CD14-positive monocyte (primary cell): ENCODE results near the gene NDST1. TPM values are rescaled to one million over a fixed set of nuclear protein-coding genes. Genes with fewer than 3 reads are reported as not detected.

ENCODE experiments used
- DNase-seq, 3 donors: peaks; one replicate each; pipeline ENCODE4 v3.0.0-alpha.2; 2011 to 2022
- H2AFZ ChIP-seq: 2 replicates; pipeline ENCODE4 v1.6.0; 2012; ENCODE audit warnings: mild to moderate bottlenecking, low read depth, low read length, inconsistent platforms; ENCODE audit not compliant: insufficient read depth, poor library complexity, severe bottlenecking
- H3K27ac ChIP-seq, 2 donors: 1 replicate in 1 of 2; 2 replicates in 1 of 2; pipeline ENCODE4 v1.5.1; 2012 to 2013; ENCODE audit warnings: low read length in 2 of 2, control low read depth in 1 of 2, inconsistent platforms in 1 of 2, low read depth in 1 of 2, mild to moderate bottlenecking in 1 of 2
- H3K27me3 ChIP-seq, 2 donors: one replicate each; pipeline versions ENCODE4 v1.6.0 to v1.6.1; 2011 to 2013; ENCODE audit warnings: low read length in 2 of 2; ENCODE audit not compliant: control insufficient read depth in 2 of 2, insufficient read depth in 2 of 2
- H3K36me3 ChIP-seq, 2 donors: replicated peaks in 1 of 2; 1 replicate in 1 of 2; 2 replicates in 1 of 2; pipeline versions ENCODE4 v1.5.1 to v1.6.1; 2012 to 2013; ENCODE audit warnings: low read length in 2 of 2, control low read depth in 1 of 2, inconsistent platforms in 1 of 2, mild to moderate bottlenecking in 1 of 2; ENCODE audit not compliant: insufficient read depth in 2 of 2, control insufficient read depth in 1 of 2
- H3K4me1 ChIP-seq, 2 donors: 1 replicate in 1 of 2; 2 replicates in 1 of 2; pipeline versions ENCODE4 v1.5.1 to v1.6.1; 2012 to 2013; ENCODE audit warnings: low read length in 2 of 2, control low read depth in 1 of 2, inconsistent platforms in 1 of 2, mild to moderate bottlenecking in 1 of 2, moderate library complexity in 1 of 2; ENCODE audit not compliant: insufficient read depth in 2 of 2, control insufficient read depth in 1 of 2
- H3K4me2 ChIP-seq: replicated peaks from 2 replicates; pipeline ENCODE3; 2012; ENCODE audit warnings: low read length, moderate library complexity, mild to moderate bottlenecking; ENCODE audit not compliant: poor library complexity, severe bottlenecking; ENCODE audit errors: extremely low read depth
- H3K4me3 ChIP-seq, 3 experiments: fragments of 200-600 bp in 1 of 3; sonication (generic) in 1 of 3; replicated peaks in 1 of 3; 1 replicate in 2 of 3; 2 replicates in 1 of 3; pipeline ENCODE4 v1.5.1; 2011 to 2013; ENCODE audit warnings: low read length in 3 of 3, mild to moderate bottlenecking in 3 of 3, control low read depth in 2 of 3, low read depth in 2 of 3, inconsistent platforms in 1 of 3, moderate library complexity in 1 of 3
- H3K79me2 ChIP-seq: 2 replicates; pipeline ENCODE4 v1.6.0; 2012; ENCODE audit warnings: mild to moderate bottlenecking, control low read depth, inconsistent platforms, low read length, moderate library complexity; ENCODE audit not compliant: insufficient read depth
- H3K9ac ChIP-seq: 2 replicates; pipeline ENCODE4 v1.6.0; 2017; ENCODE audit warnings: low read length, mild to moderate bottlenecking; ENCODE audit not compliant: insufficient read depth, poor library complexity, severe bottlenecking
- H3K9me3 ChIP-seq, 2 donors: replicated peaks in 1 of 2; 1 replicate in 1 of 2; 2 replicates in 1 of 2; pipeline versions ENCODE4 v1.5.1 to v1.6.1; 2012 to 2013; ENCODE audit warnings: low read length in 2 of 2, control low read depth in 1 of 2; ENCODE audit not compliant: control insufficient read depth in 1 of 2, insufficient read depth in 1 of 2
- H4K20me1 ChIP-seq: 2 replicates; pipeline ENCODE4 v1.6.0; 2012; ENCODE audit warnings: mild to moderate bottlenecking, low read length, control low read depth, moderate library complexity; ENCODE audit not compliant: insufficient read depth
- H3K27ac Mint-ChIP-seq, 7 donors: one replicate each; pipeline ENCODE4 v1.8.0; 2020; ENCODE audit warnings: mild to moderate bottlenecking in 7 of 7, mixed read lengths in 7 of 7, moderate library complexity in 6 of 7, inconsistent platforms in 2 of 7
- H3K27me3 Mint-ChIP-seq, 3 donors: one replicate each; pipeline ENCODE4 v1.8.0; 2021 to 2022; ENCODE audit warnings: low read depth in 3 of 3, mild to moderate bottlenecking in 3 of 3, mixed read lengths in 3 of 3, moderate library complexity in 3 of 3, inconsistent platforms in 1 of 3
- H3K36me3 Mint-ChIP-seq, 2 donors: one replicate each; pipeline ENCODE4 v1.8.0; 2020; ENCODE audit warnings: mixed read lengths in 2 of 2, inconsistent platforms in 1 of 2, mild to moderate bottlenecking in 1 of 2
- H3K4me1 Mint-ChIP-seq: one replicate; pipeline ENCODE4 v1.8.0; 2020; ENCODE audit warnings: mild to moderate bottlenecking, mixed read lengths
- H3K4me3 Mint-ChIP-seq, 2 donors: one replicate each; pipeline ENCODE4 v1.8.0; 2020; ENCODE audit warnings: mild to moderate bottlenecking in 2 of 2, mixed read lengths in 2 of 2, moderate library complexity in 1 of 2
- H3K9me3 Mint-ChIP-seq, 7 donors: one replicate each; pipeline ENCODE4 v1.8.0; 2020 to 2022; ENCODE audit warnings: mixed read lengths in 7 of 7, mild to moderate bottlenecking in 6 of 7, moderate library complexity in 6 of 7, inconsistent platforms in 2 of 7
- CTCF ChIP-seq: fragments of 200-600 bp; IDR thresholded peaks from one replicate; pipeline ENCODE4 v1.8.0; 2022; ENCODE audit warnings: antibody characterized with exemption, mild to moderate bottlenecking
- WGBS: methylation state at CpG from one replicate; pipeline ENCODE4 v1.1.5; 2013; ENCODE audit warnings: missing lambda C conversion rate; ENCODE audit not compliant: insufficient coverage; 5-methylcytosine and 5-hydroxymethylcytosine counted together
- intact Hi-C, 2 donors: fragments of 100-400 bp; cut with micrococcal nuclease; formaldehyde crosslinking; loops; one replicate each; pipeline versions ENCODE4 v1.15.0 to v1.15.1; 2023
- polyA plus RNA-seq, 3 donors: library from polyadenylated mRNA; depleted of rRNA in 1 of 3; unstranded in 2 of 3; stranded (reverse) in 1 of 3; fragments of 300-500 nt in 2 of 3; fragments of >200 nt in 1 of 3; fragmentation: Illumina TruSeq in 2 of 3; gene quantifications; 1 replicate in 2 of 3; 2 replicates in 1 of 3; pipeline ENCODE4 v1.2.3, GENCODE V29; 2012 to 2021

The NDST1 gene
- polyA plus RNA-seq, 3 donors = 7.0 to 18.9 (median 7.5) TPM

- H3K4me1 ChIP-seq = peaks cover 20 to 26% of the 10 kb centered on the region in 2 donors
- Mint-ChIP-seq H3K4me1 (peaks cover 33% of the 10 kb centered on the region), H3K36me3 (no peaks in the 10 kb centered on the region), H3K27ac (no peak overlapping the region), H3K27me3 (peaks cover 2 to 9% (median 5%) of the 10 kb centered on the region in 3 donors), H3K4me3 (no peak overlapping the region), H3K9me3 (no peaks in the 10 kb centered on the region)
- H3K27me3 ChIP-seq = no peaks in the 10 kb centered on the region
- H3K9ac ChIP-seq = no peak overlapping the region
- intact Hi-C loops = no loop called here
- no peaks in the 10 kb centered on the region for H4K20me1 ChIP-seq
- TF ChIP-seq CTCF = no peak
- H3K9me3 ChIP-seq = no peaks in the 10 kb centered on the region
- no peak overlapping the region for H3K4me3 ChIP-seq
- DNase-seq = no peak
- H3K79me2 ChIP-seq = no peaks in the 10 kb centered on the region
- H3K36me3 ChIP-seq = no peaks in the 10 kb centered on the region
- no peak overlapping the region for H3K27ac ChIP-seq
- H2AFZ ChIP-seq = no peak overlapping the region
- H3K4me2 ChIP-seq = no peak overlapping the region
- 90% methylated on average over 1 of the region's 2 CpGs for WGBS
These were observed 47.1 kb upstream of the NDST1 start for GRCh38 chr5:150460781-150461180.

GRCh38 chr5:150461231-150461630, 46.7 kb upstream of the NDST1 start:
- Histone ChIP-seq H3K4me1 (peaks cover 24 to 26% of the 10 kb centered on the region in 2 donors), H3K9ac (no peak overlapping the region), H3K36me3 (no peaks in the 10 kb centered on the region), H3K27me3 (no peaks in the 10 kb centered on the region), H3K9me3 (no peaks in the 10 kb centered on the region), H3K79me2 (no peaks in the 10 kb centered on the region), H3K4me2 (no peak overlapping the region), H3K4me3 (no peak overlapping the region), H4K20me1 (no peaks in the 10 kb centered on the region), H3K27ac (no peak overlapping the region), H2AFZ (no peak overlapping the region)
- no peak overlapping the region for H3K4me3 Mint-ChIP-seq
- no peak overlapping the region for H3K27ac Mint-ChIP-seq
- H3K36me3 Mint-ChIP-seq = no peaks in the 10 kb centered on the region
- peaks cover 37% of the 10 kb centered on the region for H3K4me1 Mint-ChIP-seq
- WGBS = no CpG with 5 or more reads among the region's 2 CpGs
- peaks cover 2 to 9% (median 5%) of the 10 kb centered on the region in 3 donors for H3K27me3 Mint-ChIP-seq
- DNase-seq = no peak
- intact Hi-C loops = no loop called here
- H3K9me3 Mint-ChIP-seq = no peaks in the 10 kb centered on the region
- no peak for TF ChIP-seq CTCF
